ENCODE results near the gene ASPN.

DNA sequence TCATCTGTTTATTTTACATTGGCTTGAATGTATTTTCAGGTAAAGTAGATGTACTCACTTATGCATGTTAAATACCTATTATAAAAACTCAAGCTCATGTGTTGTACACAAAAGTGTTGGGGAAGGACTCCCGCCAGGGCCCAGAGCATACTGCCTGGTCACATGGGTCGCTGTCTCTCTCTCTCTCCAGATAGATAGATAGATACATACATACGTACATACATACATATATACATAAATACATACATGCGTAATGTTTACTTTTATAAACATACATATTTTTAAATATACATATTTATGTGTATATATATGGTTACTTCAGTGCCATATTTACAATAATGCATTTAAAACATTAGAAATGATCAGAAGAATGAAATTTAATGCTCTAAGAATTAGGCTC lies 24.7 kb downstream of the ASPN start:
- TF ChIP-seq EZH2 (IDR thresholded peaks at IDR 0.05; ENCODE audit: insufficient read depth, poor library complexity, severe bottlenecking) (no peak), EZH2phosphoT487 (IDR thresholded peaks at IDR 0.05; ENCODE audit: insufficient read depth, low read depth) (no peak)

All from GM23248 (cell line).